Common myeloid progenitor, CD34-positive (primary cell): ENCODE data around the gene SEC14L3. TPM values are rescaled to one million over a fixed set of nuclear protein-coding genes. Genes with fewer than 3 reads are reported as not detected.

Experiments
- CTCF ChIA-PET: fragments of 350-600 bp; sonication (Branson Sonifier 250); formaldehyde crosslinking; loops from one replicate; lab custom pipeline; 2021; ENCODE audit warnings: antibody characterized with exemption; lab: Charles Lee
- POLR2A ChIA-PET: fragments of 350-600 bp; sonication (Branson Sonifier 250); formaldehyde crosslinking; loops from one replicate; lab custom pipeline; 2021; ENCODE audit warnings: antibody characterized with exemption; lab: Charles Lee
- DNase-seq, 3 donors: peaks; one replicate each; pipeline versions ENCODE4 v3.0.0 to v3.0.0-alpha.2; 2013
- H3K27ac ChIP-seq, 2 experiments: 1 replicate in 1 of 2; 2 replicates in 1 of 2; pipeline ENCODE4 v1.7.0; 2013; ENCODE audit warnings: inconsistent platforms in 2 of 2, low read length in 2 of 2, mild to moderate bottlenecking in 2 of 2, low read depth in 1 of 2, moderate library complexity in 1 of 2; ENCODE audit not compliant: severe bottlenecking in 2 of 2, insufficient read depth in 1 of 2, poor library complexity in 1 of 2
- H3K27me3 ChIP-seq, 5 experiments: replicated peaks in 2 of 5; 1 replicate in 3 of 5; 2 replicates in 2 of 5; pipeline versions ENCODE4 v1.6.1 to v1.7.0; 2013; ENCODE audit warnings: low read length in 4 of 5, mild to moderate bottlenecking in 2 of 5, moderate library complexity in 2 of 5, inconsistent platforms in 1 of 5; ENCODE audit not compliant: insufficient read depth in 5 of 5, control insufficient read depth in 4 of 5
- H3K36me3 ChIP-seq, 4 experiments: 1 replicate in 2 of 4; 2 replicates in 2 of 4; pipeline versions ENCODE4 v1.6.1 to v1.7.0; 2013; ENCODE audit warnings: low read length in 3 of 4, control low read depth in 1 of 4, mild to moderate bottlenecking in 1 of 4; ENCODE audit not compliant: control insufficient read depth in 4 of 4, insufficient read depth in 4 of 4
- H3K4me1 ChIP-seq, 4 experiments: 1 replicate in 3 of 4; 2 replicates in 1 of 4; pipeline versions ENCODE4 v1.6.1 to v1.7.1; 2013; ENCODE audit warnings: low read length in 3 of 4, mild to moderate bottlenecking in 3 of 4, control low read depth in 1 of 4, inconsistent platforms in 1 of 4, moderate library complexity in 1 of 4; ENCODE audit not compliant: control insufficient read depth in 4 of 4, insufficient read depth in 4 of 4; ENCODE audit errors: control extremely low read depth in 1 of 4
- H3K4me3 ChIP-seq, 7 experiments: 1 replicate in 4 of 7; 2 replicates in 3 of 7; pipeline versions ENCODE4 v1.5.1 to v1.7.0; 2013; ENCODE audit warnings: mild to moderate bottlenecking in 7 of 7, low read length in 6 of 7, moderate library complexity in 6 of 7, inconsistent platforms in 2 of 7, low read depth in 2 of 7, control low read depth in 1 of 7; ENCODE audit not compliant: insufficient read depth in 4 of 7, control insufficient read depth in 1 of 7; ENCODE audit errors: extremely low read depth in 1 of 7
- H3K9me3 ChIP-seq, 5 experiments: 1 replicate in 4 of 5; 2 replicates in 1 of 5; pipeline versions ENCODE4 v1.6.1 to v1.7.1; 2013; ENCODE audit warnings: low read length in 4 of 5, mild to moderate bottlenecking in 2 of 5, inconsistent platforms in 1 of 5, low read depth in 1 of 5, moderate library complexity in 1 of 5; ENCODE audit not compliant: control insufficient read depth in 4 of 5, insufficient read depth in 2 of 5; ENCODE audit errors: control extremely low read depth in 1 of 5
- WGBS: methylation state at CpG from one replicate; pipeline ENCODE4 v1.1.5; 2013; ENCODE audit not compliant: insufficient coverage; 5-methylcytosine and 5-hydroxymethylcytosine counted together
- polyA plus RNA-seq: library from polyadenylated mRNA; unstranded; fragments of 120-200 nt; gene quantifications from one replicate; pipeline ENCODE4 v1.2.1, GENCODE V29; 2013

Gene SEC14L3
- not detected for polyA plus RNA-seq

DNA sequence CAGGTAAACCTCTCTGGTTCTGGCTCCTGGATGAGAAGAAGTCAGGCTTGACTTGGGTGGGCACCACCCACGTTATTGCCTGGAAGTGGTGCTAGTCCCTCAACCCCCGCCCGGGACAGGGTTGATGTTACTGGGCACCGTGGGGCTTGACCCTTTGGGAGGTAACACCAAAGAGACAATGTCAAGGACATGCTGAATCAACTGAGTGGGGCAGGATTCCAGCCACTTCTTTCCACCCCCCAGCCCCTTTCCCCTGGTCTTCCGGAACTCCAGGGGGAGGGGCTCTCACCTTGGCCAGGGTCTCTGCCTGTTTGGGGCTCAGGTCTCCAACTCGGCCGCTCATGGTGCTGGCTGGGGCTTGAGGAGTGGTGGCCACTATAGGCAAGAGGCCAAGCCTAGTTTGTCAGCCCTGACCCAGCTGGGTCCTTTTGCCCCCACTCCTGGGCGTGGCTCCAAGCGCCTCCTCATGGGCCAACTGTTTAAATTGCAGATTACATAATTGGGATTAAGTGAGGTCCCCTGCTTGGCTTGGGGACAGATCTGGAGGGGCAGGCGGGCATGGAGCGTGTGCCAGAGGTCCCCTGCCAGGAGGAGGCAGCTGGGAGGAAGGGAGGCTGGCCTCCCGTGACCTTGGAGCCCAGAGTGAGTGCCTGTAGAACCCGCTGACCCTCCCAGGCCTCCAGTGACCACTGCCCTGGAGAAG lies at the start of gene SEC14L3:
Gene SEC14L3, minus strand, starts transcription at position 402 of the 703 bp plus-strand sequence. Its CDS starts 59 bp downstream, at position 343.
- ChIA-PET POLR2A (no interaction called here), CTCF (interaction anchor here (1.0 to 1.7 kb wide), 3 partner anchors 27 to 59 kb away, joined by 3 to 6 read pairs (median 3); no protein-coding TSS in a partner anchor)
- Histone ChIP-seq H3K27ac (no peak within 1 kb of the TSS), H3K27me3 (peaks cover 0 to 16% (median 2%) of the 10 kb centered on the region in 5 experiments), H3K9me3 (no peaks in the 10 kb centered on the region), H3K36me3 (no peaks in the 10 kb centered on the region), H3K4me1 (no peaks in the 10 kb centered on the region), H3K4me3 (no peak within 1 kb of the TSS)
- no peak for DNase-seq
- WGBS, result 82% methylated on average over 9 of the region's 13 CpGs

DNA sequence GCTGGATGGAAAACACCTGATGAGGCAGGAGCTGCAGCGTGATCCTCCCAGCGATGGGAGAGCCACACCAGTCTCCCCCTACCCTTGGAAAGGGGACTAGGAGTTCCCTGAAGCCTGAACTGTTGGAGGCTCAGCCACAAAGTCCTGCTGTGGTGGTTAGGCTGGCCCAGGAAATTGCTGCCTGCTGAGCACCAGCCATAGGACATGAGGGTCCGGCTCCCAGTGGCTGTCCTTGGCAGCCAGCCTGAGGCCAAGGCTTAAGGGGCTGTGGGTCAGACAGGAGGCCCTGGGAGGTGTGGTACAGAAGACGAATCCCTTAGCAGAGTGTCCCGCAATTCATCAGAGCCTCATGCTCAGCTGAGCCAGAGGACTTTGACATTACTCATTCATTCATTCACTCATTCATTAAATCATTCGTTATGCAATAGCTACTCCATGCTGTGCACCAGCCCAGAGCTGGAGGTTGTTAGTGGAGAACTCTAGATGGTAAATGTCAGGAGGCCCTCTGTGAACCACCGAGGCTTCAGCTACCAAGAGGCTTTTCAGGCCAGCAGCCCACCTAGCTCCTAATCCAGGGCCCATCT lies 48.1 kb upstream of the SEC14L3 start:
- no peak overlapping the region for H3K27ac ChIP-seq
- no peak for DNase-seq
- H3K4me3 ChIP-seq, result no peak overlapping the region
- H3K27me3 ChIP-seq, result peaks cover 0 to 4% (median 2%) of the 10 kb centered on the region in 5 experiments
- no peaks in the 10 kb centered on the region for H3K9me3 ChIP-seq
- H3K36me3 ChIP-seq, result no peaks in the 10 kb centered on the region
- WGBS, result 85% methylated on average over 3 of the region's 7 CpGs
- ChIA-PET CTCF (no interaction called here), POLR2A (no interaction called here)
- no peaks in the 10 kb centered on the region for H3K4me1 ChIP-seq

DNA sequence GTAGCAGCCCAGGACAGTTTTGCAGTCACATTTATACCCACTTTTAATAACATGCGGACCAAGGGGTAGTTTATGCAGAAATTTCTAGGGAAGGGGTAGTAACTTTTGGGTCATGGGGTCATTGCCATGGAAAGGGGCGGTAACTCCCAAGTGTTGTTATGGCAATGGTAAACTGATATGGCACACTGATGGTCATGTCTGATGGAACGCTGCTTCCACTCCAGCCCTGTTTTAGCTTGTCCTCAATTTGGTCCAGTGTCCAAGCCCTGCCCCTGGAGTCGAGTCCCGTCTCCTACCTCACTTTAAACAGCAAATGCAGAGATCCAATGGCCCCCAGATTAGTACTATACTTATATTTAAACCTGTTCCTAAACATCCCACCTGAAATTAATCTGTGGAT lies 44.9 kb upstream of the SEC14L3 start:
- H3K9me3 ChIP-seq, result peaks cover 0 to 5% (median 0%) of the 10 kb centered on the region in 5 experiments
- peaks cover 0 to 2% (median 0%) of the 10 kb centered on the region in 5 experiments for H3K27me3 ChIP-seq
- H3K36me3 ChIP-seq, result no peaks in the 10 kb centered on the region
- ChIA-PET CTCF (no interaction called here), POLR2A (no interaction called here)
- no peak overlapping the region for H3K4me3 ChIP-seq
- H3K4me1 ChIP-seq, result no peaks in the 10 kb centered on the region
- H3K27ac ChIP-seq, result no peak overlapping the region
- 96% methylated on average over 3 of the region's 5 CpGs for WGBS
- DNase-seq, result no peak

DNA sequence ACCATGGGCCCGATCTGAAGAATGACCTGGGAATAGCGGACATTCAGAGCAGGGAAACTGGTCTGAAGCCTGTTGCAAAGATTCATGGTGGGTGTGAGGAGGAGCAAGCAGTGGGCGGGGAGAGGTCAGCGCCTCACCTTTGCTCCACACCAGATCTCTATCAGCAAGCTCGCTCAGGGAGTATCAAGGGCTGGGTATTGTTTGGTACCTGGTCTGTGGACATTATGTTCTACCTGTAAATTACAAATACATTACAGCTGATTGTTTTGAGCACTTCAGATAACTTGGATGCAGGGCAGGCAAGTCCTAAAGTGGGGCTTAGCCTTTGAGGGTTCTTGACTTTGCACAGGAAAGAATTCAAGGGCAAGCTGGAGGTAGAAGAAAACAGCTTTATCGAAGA lies 44.5 kb upstream of the SEC14L3 start:
- 100% methylated on average over 4 of the region's 6 CpGs for WGBS
- ChIA-PET POLR2A (no interaction called here), CTCF (no interaction called here)
- H3K4me1 ChIP-seq, result no peaks in the 10 kb centered on the region
- H3K9me3 ChIP-seq, result peaks cover 0 to 7% (median 0%) of the 10 kb centered on the region in 5 experiments
- H3K4me3 ChIP-seq, result no peak overlapping the region
- H3K27ac ChIP-seq, result no peak overlapping the region
- no peak for DNase-seq
- peaks cover 0 to 2% (median 0%) of the 10 kb centered on the region in 5 experiments for H3K27me3 ChIP-seq
- H3K36me3 ChIP-seq, result no peaks in the 10 kb centered on the region

DNA sequence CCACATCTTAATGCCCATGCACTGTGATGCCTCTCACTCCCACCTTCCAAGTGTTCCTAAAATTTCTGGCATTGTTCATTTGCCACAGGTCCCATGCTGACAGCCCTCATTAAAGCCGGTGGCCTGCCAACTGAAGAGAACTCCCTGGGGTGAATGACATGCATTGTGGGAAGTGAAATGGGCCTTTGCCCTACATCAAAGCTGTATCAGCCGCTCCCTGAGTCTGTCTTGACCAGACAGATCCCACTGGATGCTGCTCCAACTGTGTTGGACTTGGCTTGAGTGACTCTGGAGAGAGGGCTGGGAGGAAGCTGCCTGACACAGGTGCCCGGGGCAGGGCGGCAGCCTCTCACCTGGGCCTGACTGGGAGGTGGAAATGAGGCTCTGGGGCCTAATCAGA lies 42.4 kb upstream of the SEC14L3 start:
- 100% methylated on average over 1 of the region's 4 CpGs for WGBS
- H3K36me3 ChIP-seq, result no peaks in the 10 kb centered on the region
- POLR2A ChIA-PET, result no interaction called here

DNA sequence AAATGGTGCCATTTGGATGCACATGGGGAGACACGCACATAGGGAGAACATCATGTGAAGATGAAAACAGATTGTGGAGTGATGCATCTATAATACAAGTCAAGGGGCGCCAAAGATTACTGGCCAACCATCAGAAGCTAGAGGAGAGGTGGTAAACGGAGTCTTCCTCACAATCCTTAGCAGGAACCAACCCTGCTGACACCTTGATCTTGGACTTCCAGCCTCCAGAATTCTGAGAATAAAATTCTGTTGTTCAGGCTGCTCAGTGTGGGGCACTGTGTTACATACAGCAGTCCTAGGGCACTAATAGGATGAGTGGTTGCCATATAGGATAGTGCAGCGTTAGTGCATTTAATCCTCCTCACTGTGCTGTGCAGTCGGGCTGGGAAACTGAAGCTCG lies 41.6 kb upstream of the SEC14L3 start:
- Histone ChIP-seq H3K4me3 (no peak overlapping the region), H3K4me1 (no peaks in the 10 kb centered on the region), H3K27me3 (peaks cover 0 to 2% (median 0%) of the 10 kb centered on the region in 5 experiments), H3K9me3 (peaks cover 0 to 7% (median 0%) of the 10 kb centered on the region in 5 experiments), H3K36me3 (no peaks in the 10 kb centered on the region), H3K27ac (no peak overlapping the region)
- CTCF ChIA-PET, result no interaction called here
- DNase-seq, result no peak
- POLR2A ChIA-PET, result interaction anchor here (0.6 kb wide), 1 partner anchor 13 kb away, joined by 3 read pairs; no protein-coding TSS in a partner anchor
- 98% methylated on average over 6 of the region's 6 CpGs for WGBS

More for the DNA sequence above, 42.4 kb upstream of the SEC14L3 start:
- Histone ChIP-seq H3K27me3 (peaks cover 0 to 2% (median 0%) of the 10 kb centered on the region in 5 experiments), H3K27ac (no peak overlapping the region), H3K4me1 (no peaks in the 10 kb centered on the region), H3K4me3 (no peak overlapping the region), H3K9me3 (peaks cover 0 to 7% (median 0%) of the 10 kb centered on the region in 5 experiments)
- no peak for DNase-seq
- CTCF ChIA-PET, result no interaction called here

DNA sequence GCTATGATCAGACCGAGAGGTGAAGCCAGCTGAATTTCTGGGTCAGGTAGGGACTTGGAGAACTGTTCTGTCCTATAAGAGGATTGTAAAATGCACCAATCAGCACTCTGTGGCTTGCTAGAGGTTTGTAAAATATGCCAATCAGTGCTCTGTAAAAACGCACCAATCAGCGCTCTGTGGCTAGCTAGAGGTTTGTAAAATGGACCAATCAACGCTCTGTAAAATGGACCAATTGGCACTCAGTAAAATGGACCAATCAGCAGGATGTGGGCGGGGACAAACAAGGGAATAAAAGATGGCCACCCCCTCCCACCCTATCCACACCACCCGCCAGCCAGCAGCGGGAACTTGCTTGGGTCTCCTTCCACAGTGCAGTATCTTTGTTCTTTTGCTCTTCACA lies 40.1 kb upstream of the SEC14L3 start:
- no peaks in the 10 kb centered on the region for H3K36me3 ChIP-seq
- 91% methylated on average over 7 of the region's 7 CpGs for WGBS
- ChIA-PET POLR2A (no interaction called here), CTCF (interaction anchor here (0.8 kb wide), 1 partner anchor 8 kb away, joined by 3 read pairs; no protein-coding TSS in a partner anchor)
- DNase-seq, result no peak
- peaks cover 0 to 7% (median 0%) of the 10 kb centered on the region in 5 experiments for H3K9me3 ChIP-seq
- H3K27ac ChIP-seq, result no peak overlapping the region
- no peaks in the 10 kb centered on the region for H3K4me1 ChIP-seq
- H3K27me3 ChIP-seq, result peaks cover 0 to 4% (median 2%) of the 10 kb centered on the region in 5 experiments
- no peak overlapping the region for H3K4me3 ChIP-seq
